Astrocyte (in vitro differentiated cells and primary cell): ENCODE measurements around the gene CALB2. TPM values are rescaled to one million over a fixed set of nuclear protein-coding genes. Genes with fewer than 3 reads are reported as not detected.

Experiments
- DNase-seq: peaks from one replicate; pipeline ENCODE4 v3.0.0-alpha.2; 2010; ENCODE audit warnings: low read depth
- FAIRE-seq: peaks from 2 replicates; lab custom pipeline; 2011; peaks lifted over from hg19 to GRCh38; lab: Jason Lieb, UNC
- H2AFZ ChIP-seq: 2 replicates; pipeline ENCODE4 v1.6.0; 2012; ENCODE audit warnings: low read depth, low read length, inconsistent platforms
- H3K27ac ChIP-seq: 2 replicates; pipeline ENCODE4 v1.5.1; 2011; ENCODE audit warnings: low read depth, low read length, inconsistent platforms
- H3K27me3 ChIP-seq: 2 replicates; pipeline ENCODE4 v1.6.0; 2011; ENCODE audit warnings: low read length, inconsistent platforms; ENCODE audit not compliant: insufficient read depth
- H3K36me3 ChIP-seq: 2 replicates; pipeline ENCODE4 v1.5.1; 2011; ENCODE audit warnings: low read length, inconsistent platforms; ENCODE audit not compliant: insufficient read depth
- H3K4me1 ChIP-seq: 2 replicates; pipeline ENCODE4 v1.5.1; 2011; ENCODE audit warnings: low read length, inconsistent platforms; ENCODE audit not compliant: insufficient read depth
- H3K4me2 ChIP-seq: 2 replicates; pipeline ENCODE4 v1.6.0; 2012; ENCODE audit warnings: low read length, inconsistent platforms
- H3K4me3 ChIP-seq: 2 replicates; pipeline ENCODE4 v1.5.1; 2011; ENCODE audit warnings: low read depth, mild to moderate bottlenecking, low read length, inconsistent platforms; ENCODE audit not compliant: insufficient read depth
- H3K79me2 ChIP-seq: 2 replicates; pipeline ENCODE4 v1.6.0; 2012; ENCODE audit warnings: mild to moderate bottlenecking, low read length, inconsistent platforms; ENCODE audit not compliant: insufficient read depth
- H3K9ac ChIP-seq: 2 replicates; pipeline ENCODE4 v1.6.0; 2012; ENCODE audit warnings: mild to moderate bottlenecking, low read length, inconsistent platforms
- H3K9me3 ChIP-seq: 2 replicates; pipeline ENCODE4 v1.5.1; 2012; ENCODE audit warnings: low read depth, mild to moderate bottlenecking, low read length, inconsistent platforms; ENCODE audit not compliant: insufficient read depth
- H4K20me1 ChIP-seq: 2 replicates; pipeline ENCODE4 v1.6.0; 2012; ENCODE audit warnings: low read length, inconsistent platforms; ENCODE audit not compliant: insufficient read depth
- H3K27ac Mint-ChIP-seq: one replicate; pipeline ENCODE4 v1.8.0; 2021; ENCODE audit warnings: mild to moderate bottlenecking, mixed read lengths; ENCODE audit not compliant: unreplicated experiment
- H3K27me3 Mint-ChIP-seq: one replicate; pipeline ENCODE4 v1.8.0; 2021; ENCODE audit warnings: low read depth, mixed read lengths; ENCODE audit not compliant: unreplicated experiment
- H3K36me3 Mint-ChIP-seq: one replicate; pipeline ENCODE4 v1.8.0; 2021; ENCODE audit warnings: low read depth, mixed read lengths; ENCODE audit not compliant: unreplicated experiment
- H3K4me1 Mint-ChIP-seq: one replicate; pipeline ENCODE4 v1.8.0; 2021; ENCODE audit warnings: low read depth, mixed read lengths; ENCODE audit not compliant: unreplicated experiment
- H3K4me3 Mint-ChIP-seq: one replicate; pipeline ENCODE4 v1.8.0; 2021; ENCODE audit warnings: mild to moderate bottlenecking, moderate library complexity, mixed read lengths; ENCODE audit not compliant: unreplicated experiment
- H3K9me3 Mint-ChIP-seq: one replicate; pipeline ENCODE4 v1.8.0; 2021; ENCODE audit warnings: mild to moderate bottlenecking, mixed read lengths; ENCODE audit not compliant: unreplicated experiment
- CTCF ChIP-seq: IDR thresholded peaks from 2 replicates; pipeline ENCODE4 v1.5.1; 2011; ENCODE audit warnings: low read depth, mild to moderate bottlenecking, inconsistent platforms, low read length, moderate library complexity; ENCODE audit not compliant: insufficient read depth
- EZH2 ChIP-seq: IDR thresholded peaks from 2 replicates; pipeline ENCODE4 v1.6.1; 2012; ENCODE audit warnings: mild to moderate bottlenecking, low read length, inconsistent platforms; ENCODE audit not compliant: insufficient read depth
- total RNA-seq: library from RNA; stranded (reverse); gene quantifications from 2 replicates; pipeline ENCODE4 v1.2.1, GENCODE V29; 2021

Gene CALB2
- total RNA-seq, 1 donor from 2014 or later, result 4.2 TPM

- Mint-ChIP-seq H3K27ac (no peak overlapping the region), H3K36me3 (no peaks in the 10 kb centered on the region), H3K4me3 (no peak overlapping the region), H3K27me3 (peaks cover 46% of the 10 kb centered on the region), H3K4me1 (no peaks in the 10 kb centered on the region), H3K9me3 (peaks cover 2% of the 10 kb centered on the region)
- no peaks in the 10 kb centered on the region for H3K79me2 ChIP-seq
- H2AFZ ChIP-seq, result no peak overlapping the region
- H3K9me3 ChIP-seq, result no peaks in the 10 kb centered on the region
- FAIRE-seq (no peak), DNase-seq (no peak)
- no peak for TF ChIP-seq EZH2
- no peak for TF ChIP-seq CTCF
- no peaks in the 10 kb centered on the region for H3K36me3 ChIP-seq
- no peak overlapping the region for H3K9ac ChIP-seq
- H3K4me1 ChIP-seq, result no peaks in the 10 kb centered on the region
- peaks cover 5% of the 10 kb centered on the region for H3K27me3 ChIP-seq
- no peak overlapping the region for H3K4me3 ChIP-seq
- H3K27ac ChIP-seq, result no peak overlapping the region
- no peaks in the 10 kb centered on the region for H4K20me1 ChIP-seq
- H3K4me2 ChIP-seq, result no peak overlapping the region
Measured at GRCh38 chr16:71350821-71351557, 7.5 kb upstream of the CALB2 start.

- Histone ChIP-seq H3K9ac (no peak overlapping the region), H3K79me2 (no peaks in the 10 kb centered on the region), H3K36me3 (no peaks in the 10 kb centered on the region), H3K4me3 (no peak overlapping the region), H3K4me1 (no peaks in the 10 kb centered on the region), H3K4me2 (no peak overlapping the region), H3K9me3 (no peaks in the 10 kb centered on the region), H3K27ac (no peak overlapping the region), H2AFZ (no peak overlapping the region), H4K20me1 (no peaks in the 10 kb centered on the region), H3K27me3 (peaks cover 5% of the 10 kb centered on the region)
- no peak for DNase-seq
- Mint-ChIP-seq H3K36me3 (no peaks in the 10 kb centered on the region), H3K27ac (no peak overlapping the region), H3K9me3 (peaks cover 2% of the 10 kb centered on the region), H3K4me1 (no peaks in the 10 kb centered on the region), H3K4me3 (no peak overlapping the region), H3K27me3 (peaks cover 46% of the 10 kb centered on the region)
- FAIRE-seq, result no peak
- TF ChIP-seq EZH2, result no peak
- no peak for TF ChIP-seq CTCF
Measured at GRCh38 chr16:71351558-71351901, 7.0 kb upstream of the CALB2 start.

GRCh38 chr16:71352466-71352865 lies 6.1 kb upstream of the CALB2 start:
- H3K36me3 Mint-ChIP-seq, result no peaks in the 10 kb centered on the region
- Histone ChIP-seq H2AFZ (no peak overlapping the region), H3K27ac (no peak overlapping the region), H4K20me1 (no peaks in the 10 kb centered on the region), H3K4me2 (no peak overlapping the region), H3K9ac (no peak overlapping the region), H3K4me3 (no peak overlapping the region), H3K27me3 (peaks cover 10% of the 10 kb centered on the region), H3K79me2 (no peaks in the 10 kb centered on the region), H3K36me3 (no peaks in the 10 kb centered on the region), H3K4me1 (no peaks in the 10 kb centered on the region), H3K9me3 (no peaks in the 10 kb centered on the region)
- H3K27ac Mint-ChIP-seq, result no peak overlapping the region
- no peaks in the 10 kb centered on the region for H3K4me1 Mint-ChIP-seq
- DNase-seq, result no peak
- TF ChIP-seq EZH2 (no peak), CTCF (no peak)
- peaks cover 2% of the 10 kb centered on the region for H3K9me3 Mint-ChIP-seq
- H3K4me3 Mint-ChIP-seq, result no peak overlapping the region
- no peak for FAIRE-seq
- H3K27me3 Mint-ChIP-seq, result peaks cover 44% of the 10 kb centered on the region
